ENCODE data around the gene TRIM59.

- TF ChIP-seq CTCF (IDR thresholded peaks at IDR 0.05 in 8 of 11, conservative IDR thresholded peaks at IDR 0.05 in 3 of 11) (no peak), POLR2A (IDR thresholded peaks at IDR 0.05) (no peak)
These were observed 24.4 kb upstream of the TRIM59 start for GRCh38 chr3:160473978-160474377.
